ENCODE data around the gene PEMT.

DNA sequence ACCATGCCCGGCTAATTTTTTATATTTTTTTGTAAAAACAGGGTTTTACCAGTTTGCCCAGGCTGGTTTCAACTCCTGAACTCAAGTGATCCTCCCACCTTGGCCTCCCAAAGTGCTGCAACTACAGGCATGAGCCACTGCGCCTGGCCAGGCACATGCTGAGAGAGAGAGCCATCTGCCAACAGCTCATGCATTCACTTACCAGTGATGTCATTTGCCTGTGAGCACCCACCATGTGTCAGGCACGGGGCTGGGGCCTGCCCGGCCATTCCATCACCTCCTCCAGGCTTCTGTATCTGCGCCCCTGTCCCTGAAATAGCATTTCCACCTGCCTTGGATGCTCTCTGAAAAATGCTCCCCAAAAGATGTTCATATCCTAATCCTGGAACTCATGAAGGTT, 43.6 kb upstream of the PEMT start:
- TF ChIP-seq, protein P1, sequence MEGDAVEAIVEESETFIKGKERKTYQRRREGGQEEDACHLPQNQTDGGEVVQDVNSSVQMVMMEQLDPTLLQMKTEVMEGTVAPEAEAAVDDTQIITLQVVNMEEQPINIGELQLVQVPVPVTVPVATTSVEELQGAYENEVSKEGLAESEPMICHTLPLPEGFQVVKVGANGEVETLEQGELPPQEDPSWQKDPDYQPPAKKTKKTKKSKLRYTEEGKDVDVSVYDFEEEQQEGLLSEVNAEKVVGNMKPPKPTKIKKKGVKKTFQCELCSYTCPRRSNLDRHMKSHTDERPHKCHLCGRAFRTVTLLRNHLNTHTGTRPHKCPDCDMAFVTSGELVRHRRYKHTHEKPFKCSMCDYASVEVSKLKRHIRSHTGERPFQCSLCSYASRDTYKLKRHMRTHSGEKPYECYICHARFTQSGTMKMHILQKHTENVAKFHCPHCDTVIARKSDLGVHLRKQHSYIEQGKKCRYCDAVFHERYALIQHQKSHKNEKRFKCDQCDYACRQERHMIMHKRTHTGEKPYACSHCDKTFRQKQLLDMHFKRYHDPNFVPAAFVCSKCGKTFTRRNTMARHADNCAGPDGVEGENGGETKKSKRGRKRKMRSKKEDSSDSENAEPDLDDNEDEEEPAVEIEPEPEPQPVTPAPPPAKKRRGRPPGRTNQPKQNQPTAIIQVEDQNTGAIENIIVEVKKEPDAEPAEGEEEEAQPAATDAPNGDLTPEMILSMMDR (conservative IDR thresholded peaks at IDR 0.05; ENCODE audit: low read depth, low read length): no peak
- no peak for TF ChIP-seq EZH2 (IDR thresholded peaks at IDR 0.05; ENCODE audit: low read length, unreplicated experiment)
- no peak for TF ChIP-seq EZH2phosphoT487 (IDR thresholded peaks at IDR 0.05; ENCODE audit: borderline replicate concordance, low read length)

Data from PC-3 (cell line).